Naive thymus-derived CD4-positive, alpha-beta T cell (primary cell): ENCODE results near the gene TP53BP2. TPM values are rescaled to one million over a fixed set of nuclear protein-coding genes. Genes with fewer than 3 reads are reported as not detected.

ENCODE experiments used
- ATAC-seq: fragments of 150-1000 bp; cut with Tn5 transposase; 2 replicates; pipeline ENCODE4 v1.10.0; 2021; ENCODE audit warnings: mild to moderate bottlenecking, moderate library complexity
- CTCF ChIA-PET: fragments of 350-600 bp; sonication (Branson Sonifier 250); formaldehyde crosslinking; loops from one replicate; lab custom pipeline; 2021; ENCODE audit warnings: antibody characterized with exemption; lab: Charles Lee
- POLR2A ChIA-PET: fragments of 350-600 bp; sonication (Branson Sonifier 250); formaldehyde crosslinking; loops from one replicate; lab custom pipeline; 2021; ENCODE audit warnings: antibody characterized with exemption, inconsistent platforms; lab: Charles Lee
- DNase-seq, 9 donors: peaks; one replicate each; pipeline versions ENCODE4 v3.0.0 to v3.0.0-alpha.2; 2020 to 2022; ENCODE audit warnings: mixed read lengths in 1 of 9
- H3K27ac ChIP-seq: one replicate; pipeline ENCODE4 v1.7.0; 2013; ENCODE audit warnings: mild to moderate bottlenecking, low read depth, low read length, moderate library complexity
- H3K27me3 ChIP-seq, 2 donors: one replicate each; pipeline ENCODE4 v1.7.0; 2013; ENCODE audit warnings: low read length in 2 of 2, mild to moderate bottlenecking in 2 of 2, moderate library complexity in 2 of 2; ENCODE audit not compliant: control insufficient read depth in 2 of 2, insufficient read depth in 2 of 2
- H3K36me3 ChIP-seq, 3 experiments: 1 replicate in 2 of 3; 2 replicates in 1 of 3; pipeline ENCODE4 v1.7.0; 2013; ENCODE audit warnings: low read length in 3 of 3, mild to moderate bottlenecking in 3 of 3, moderate library complexity in 1 of 3; ENCODE audit not compliant: insufficient read depth in 3 of 3, control insufficient read depth in 2 of 3
- H3K4me1 ChIP-seq, 2 donors: one replicate each; pipeline ENCODE4 v1.7.0; 2013; ENCODE audit warnings: low read length in 2 of 2, mild to moderate bottlenecking in 2 of 2, moderate library complexity in 1 of 2; ENCODE audit not compliant: control insufficient read depth in 2 of 2, insufficient read depth in 2 of 2
- H3K4me3 ChIP-seq: 2 replicates; pipeline ENCODE4 v1.7.0; 2013; ENCODE audit warnings: mild to moderate bottlenecking, low read length
- H3K9me3 ChIP-seq, 3 experiments: 1 replicate in 2 of 3; 2 replicates in 1 of 3; pipeline ENCODE4 v1.7.0; 2013; ENCODE audit warnings: low read length in 3 of 3; ENCODE audit not compliant: control insufficient read depth in 2 of 3
- H3K27ac Mint-ChIP-seq, 9 donors: one replicate each; pipeline ENCODE4 v1.8.0; 2020 to 2022; ENCODE audit warnings: mixed read lengths in 9 of 9, mild to moderate bottlenecking in 8 of 9, moderate library complexity in 5 of 9, inconsistent platforms in 2 of 9
- H3K27me3 Mint-ChIP-seq, 5 donors: one replicate each; pipeline ENCODE4 v1.8.0; 2021 to 2022; ENCODE audit warnings: mixed read lengths in 5 of 5, mild to moderate bottlenecking in 1 of 5
- H3K36me3 Mint-ChIP-seq, 5 donors: one replicate each; pipeline ENCODE4 v1.8.0; 2020 to 2022; ENCODE audit warnings: mixed read lengths in 5 of 5, mild to moderate bottlenecking in 3 of 5, inconsistent platforms in 1 of 5
- H3K4me1 Mint-ChIP-seq, 7 donors: one replicate each; pipeline ENCODE4 v1.8.0; 2020 to 2022; ENCODE audit warnings: mixed read lengths in 7 of 7, mild to moderate bottlenecking in 3 of 7, inconsistent platforms in 1 of 7
- H3K4me3 Mint-ChIP-seq, 10 donors: one replicate each; pipeline ENCODE4 v1.8.0; 2020 to 2022; ENCODE audit warnings: mild to moderate bottlenecking in 10 of 10, mixed read lengths in 10 of 10, moderate library complexity in 6 of 10, inconsistent platforms in 2 of 10
- H3K9me3 Mint-ChIP-seq, 11 donors: one replicate each; pipeline ENCODE4 v1.8.0; 2020 to 2022; ENCODE audit warnings: mixed read lengths in 11 of 11, mild to moderate bottlenecking in 4 of 11, inconsistent platforms in 1 of 11, moderate library complexity in 1 of 11
- intact Hi-C, 2 donors: fragments of 100-400 bp; cut with micrococcal nuclease; formaldehyde crosslinking; loops; one replicate each; pipeline ENCODE4 v1.15.1; 2023
- polyA plus RNA-seq, 2 donors: library from polyadenylated mRNA; unstranded; fragments of 300-500 nt; fragmentation: Illumina TruSeq; gene quantifications; one replicate each; pipeline ENCODE4 v1.2.3, GENCODE V29; 2021
- total RNA-seq, 6 experiments: library from RNA in 5 of 6; stranded (reverse) in 5 of 6; gene quantifications; 1 replicate in 5 of 6; 2 replicates in 1 of 6; pipeline ENCODE4 v1.2.3 and lab custom pipeline; 2021 to 2026

Gene TP53BP2
- total and polyA plus RNA-seq, 7 experiments from 2014 or later, result 8.4 to 120 (median 44.2) TPM

- Histone ChIP-seq H3K4me1 (peaks cover 18 to 30% of the 10 kb centered on the region in 2 donors), H3K36me3 (peaks cover 0 to 14% (median 0%) of the 10 kb centered on the region in 3 experiments), H3K27ac (no peak overlapping the region), H3K4me3 (no peak overlapping the region), H3K27me3 (no peaks in the 10 kb centered on the region), H3K9me3 (no peaks in the 10 kb centered on the region)
- H3K4me1 Mint-ChIP-seq, result peaks cover 30 to 75% (median 46%) of the 10 kb centered on the region in 7 donors
- ATAC-seq, result no peak
- H3K4me3 Mint-ChIP-seq, result no peak overlapping the region
- no peaks in the 10 kb centered on the region for H3K27me3 Mint-ChIP-seq
- H3K9me3 Mint-ChIP-seq, result no peaks in the 10 kb centered on the region
- ChIA-PET CTCF (interaction anchor here (0.6 to 1.1 kb wide), 2 partner anchors 32 to 33 kb away, joined by 4 read pairs; no protein-coding TSS in a partner anchor), POLR2A (interaction anchor here (7.5 kb wide), 1 partner anchor 13 kb away, joined by 38 read pairs; no protein-coding TSS in a partner anchor)
- H3K36me3 Mint-ChIP-seq, result peaks cover 0 to 48% (median 31%) of the 10 kb centered on the region in 5 donors
- peak overlapping the region in 6 of 9 donors; percentile 0 to 82 (median 59) for H3K27ac Mint-ChIP-seq
- DNase-seq, result no peak
- intact Hi-C loops, result no loop called here
Observed at GRCh38 chr1:223730479-223731132, 115.1 kb downstream of the TP53BP2 start.

- CTCF ChIA-PET, result no interaction called here
- ATAC-seq, result no peak
- Mint-ChIP-seq H3K27ac (peak overlapping the region in 3 of 9 donors; percentile 24 to 75 (median 66)), H3K27me3 (no peaks in the 10 kb centered on the region), H3K4me3 (no peak overlapping the region), H3K36me3 (peaks cover 0 to 53% (median 31%) of the 10 kb centered on the region in 5 donors), H3K9me3 (no peaks in the 10 kb centered on the region), H3K4me1 (peaks cover 36 to 79% (median 53%) of the 10 kb centered on the region in 7 donors)
- POLR2A ChIA-PET, result interaction anchor here (7.5 kb wide), 1 partner anchor 12 kb away, joined by 38 read pairs; no protein-coding TSS in a partner anchor
- H3K9me3 ChIP-seq, result no peaks in the 10 kb centered on the region
- H3K4me1 ChIP-seq, result peaks cover 18 to 33% of the 10 kb centered on the region in 2 donors
- H3K27ac ChIP-seq, result no peak overlapping the region
- H3K4me3 ChIP-seq, result no peak overlapping the region
- intact Hi-C loops, result no loop called here
- no peak for DNase-seq
- H3K36me3 ChIP-seq, result peaks cover 0 to 14% (median 0%) of the 10 kb centered on the region in 3 experiments
- no peaks in the 10 kb centered on the region for H3K27me3 ChIP-seq
Observed at GRCh38 chr1:223729906-223730305, 115.8 kb downstream of the TP53BP2 start.

Other genes with a start within 250 kb of the TP53BP2 start
- 1 to 10 TPM in 1 of 5 experiments, under 1 TPM in 1, not detected in 3; 0.21 to 1.2 TPM for gene CAPN8, start 180.2 kb downstream of the TP53BP2 start, total RNA-seq
- not detected for gene CAPN8, start 180.2 kb downstream of the TP53BP2 start, polyA plus RNA-seq
- gene CAPN2, start 133.4 kb downstream of the TP53BP2 start, total RNA-seq, result 100 to 1,000 TPM in 3 of 5 experiments, 10 to 100 TPM in 2; 86.1 to 195 (median 117) TPM
- 10 to 100 TPM; 57.6 to 96.2 TPM for gene CAPN2, start 133.4 kb downstream of the TP53BP2 start, polyA plus RNA-seq